NK-92 treated with Interleukin-12 subunit alpha and Interleukin-12 subunit beta, amount 100 ng/mL, for 24 hours (cell line): ENCODE measurements around the gene ADGRL3.
"Not testable (repeated sequence)": the region's sequence is repeated elsewhere in the genome, so short reads cannot be mapped to it uniquely, and the experiment has no call there.

ENCODE experiments used
- DNase-seq: peaks from one replicate; lab custom pipeline; 2025; lab: John Stamatoyannopoulos, UW

ADGRL3 gene

GRCh38 chr4:61638591-61638990, 438.5 kb downstream of the ADGRL3 start:
- DNase-seq = no peak

- not testable (repeated sequence) for DNase-seq
These were observed 446.7 kb downstream of the ADGRL3 start for GRCh38 chr4:61646746-61647350.

- DNase-seq = no peak
These were observed 448.1 kb downstream of the ADGRL3 start for GRCh38 chr4:61648264-61648663.

GRCh38 chr4:61657016-61657415, 456.9 kb downstream of the ADGRL3 start:
- DNase-seq = no peak

GRCh38 chr4:61661960-61662359, 461.8 kb downstream of the ADGRL3 start:
- no peak for DNase-seq

GRCh38 chr4:61662362-61662761, 462.2 kb downstream of the ADGRL3 start:
- no peak for DNase-seq

GRCh38 chr4:61663310-61663709, 463.2 kb downstream of the ADGRL3 start:
- no peak for DNase-seq

GRCh38 chr4:61665649-61666048, 465.5 kb downstream of the ADGRL3 start:
- no peak for DNase-seq

- no peak for DNase-seq
These were observed 466.1 kb downstream of the ADGRL3 start for GRCh38 chr4:61666244-61666643.

- DNase-seq = no peak
These were observed 471.5 kb downstream of the ADGRL3 start for GRCh38 chr4:61671599-61671998.

GRCh38 chr4:61675464-61675863, 475.3 kb downstream of the ADGRL3 start:
- no peak for DNase-seq

GRCh38 chr4:61678297-61678696, 478.2 kb downstream of the ADGRL3 start:
- DNase-seq = no peak

- DNase-seq = no peak
These were observed 493.4 kb downstream of the ADGRL3 start for GRCh38 chr4:61693520-61693919.

- DNase-seq = no peak
These were observed 514.3 kb downstream of the ADGRL3 start for GRCh38 chr4:61714387-61714911.

- no peak for DNase-seq
These were observed 516.3 kb downstream of the ADGRL3 start for GRCh38 chr4:61716426-61716825.

GRCh38 chr4:61723492-61723891, 523.4 kb downstream of the ADGRL3 start:
- DNase-seq = no peak

GRCh38 chr4:61727286-61727685, 527.2 kb downstream of the ADGRL3 start:
- no peak for DNase-seq

GRCh38 chr4:61734409-61734808, 534.3 kb downstream of the ADGRL3 start:
- DNase-seq = no peak

- DNase-seq = no peak
These were observed 539.8 kb downstream of the ADGRL3 start for GRCh38 chr4:61739887-61740286.

GRCh38 chr4:61740886-61741285, 540.8 kb downstream of the ADGRL3 start:
- DNase-seq = no peak

GRCh38 chr4:61741327-61742096, 541.4 kb downstream of the ADGRL3 start:
- no peak for DNase-seq

GRCh38 chr4:61750810-61751209, 550.7 kb downstream of the ADGRL3 start:
- no peak for DNase-seq

- no peak for DNase-seq
These were observed 552.5 kb downstream of the ADGRL3 start for GRCh38 chr4:61752617-61753016.

GRCh38 chr4:61753739-61754138, 553.6 kb downstream of the ADGRL3 start:
- no peak for DNase-seq
